HG02588 (cell line): ENCODE data around the gene PLAC8L1.

Experiments
- ATAC-seq: cut with Tn5 transposase; IDR thresholded peaks from one replicate; pipeline ENCODE4 v1.9.1; 2021; ENCODE audit warnings: mild to moderate bottlenecking, moderate library complexity; ENCODE audit not compliant: unreplicated experiment

The PLAC8L1 gene

DNA sequence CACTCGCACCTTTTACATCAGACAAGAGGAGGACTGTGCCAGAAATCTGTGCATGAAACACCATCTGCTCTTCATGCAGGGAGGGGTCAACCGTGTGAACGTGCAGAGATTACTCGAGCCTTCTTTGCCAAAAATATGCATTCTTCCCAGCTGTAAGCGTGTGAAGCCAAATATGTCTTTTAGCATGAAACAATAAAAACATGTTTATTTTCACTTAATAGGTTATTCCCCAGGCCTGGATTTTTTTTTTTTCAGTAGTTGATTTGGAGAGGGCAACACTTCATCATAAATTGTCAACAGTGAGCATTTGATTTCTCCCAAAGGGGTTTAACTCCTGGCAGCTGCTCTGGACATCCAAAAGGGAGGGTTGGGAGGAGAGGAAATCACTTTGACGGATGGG is 23.8 kb downstream of the PLAC8L1 start:
- ATAC-seq, result no peak

DNA sequence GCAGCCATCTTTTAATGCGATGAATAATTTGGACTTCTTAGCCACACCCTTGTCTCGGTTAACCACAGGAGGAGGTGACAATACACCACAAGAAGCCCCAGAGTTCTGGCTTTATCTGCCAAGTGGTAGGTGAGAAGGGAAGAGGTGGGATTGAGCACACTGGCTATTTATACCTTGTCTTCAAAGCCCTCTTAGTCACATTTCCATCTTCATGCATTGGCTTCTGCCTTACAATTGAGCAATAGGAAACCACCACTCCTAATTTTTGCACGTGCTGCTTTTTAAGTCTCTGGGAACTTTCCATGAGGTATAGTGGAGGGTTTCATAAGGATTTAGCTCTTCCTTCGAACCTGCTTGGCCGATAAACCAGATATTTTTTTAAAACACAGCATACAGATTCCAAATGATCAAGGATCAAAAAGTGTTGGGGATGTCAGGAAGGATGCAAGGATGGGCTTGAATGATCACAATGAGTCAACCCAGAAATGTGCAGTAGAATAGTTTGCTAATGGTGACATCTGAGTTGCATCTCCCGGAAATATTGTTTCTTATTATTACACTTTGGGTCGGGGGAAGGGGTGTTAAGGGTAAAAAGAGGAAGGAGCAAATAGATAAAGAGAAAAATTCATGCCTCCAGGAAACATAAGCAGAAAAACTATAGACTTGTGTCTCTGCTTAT is 25.5 kb downstream of the PLAC8L1 start:
- no peak for ATAC-seq

DNA sequence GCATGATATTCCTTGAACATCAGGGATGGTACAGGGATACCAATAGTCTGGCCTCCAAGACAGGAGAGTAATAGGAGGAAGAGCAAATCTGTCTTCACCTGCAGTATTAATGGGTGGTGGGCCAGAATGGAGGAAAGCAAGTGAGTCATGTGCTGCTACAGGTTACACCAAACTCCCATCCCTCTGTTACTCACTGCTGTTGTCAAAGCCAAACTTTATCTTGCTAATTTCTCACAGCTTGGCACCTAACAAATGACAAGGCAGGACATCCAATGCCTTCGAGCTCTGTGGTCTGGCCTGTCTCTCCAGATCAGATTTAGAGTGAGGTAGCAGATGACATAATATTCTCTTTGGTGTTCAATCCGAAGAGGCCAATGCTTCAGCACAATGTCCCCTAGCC is 26.8 kb downstream of the PLAC8L1 start:
- no peak for ATAC-seq

DNA sequence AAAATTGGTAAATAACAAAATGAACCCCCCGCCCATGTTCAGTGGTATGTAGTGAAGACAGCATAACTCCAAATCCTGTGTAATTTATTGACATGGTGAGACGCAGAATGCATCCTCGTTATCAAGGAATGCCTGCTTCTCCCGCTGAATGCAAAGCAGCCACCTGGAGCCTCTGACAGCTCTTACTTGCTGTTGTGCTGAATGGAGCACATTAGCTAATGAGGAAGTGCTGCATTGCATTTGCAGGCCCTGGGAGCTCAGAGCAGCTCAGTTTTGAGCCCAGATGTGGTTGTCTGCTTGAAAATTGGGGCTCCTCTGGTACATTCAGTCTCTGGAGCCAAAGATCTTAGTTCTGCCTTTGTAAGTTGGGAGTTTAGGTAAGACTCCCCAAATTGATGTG is 28.9 kb downstream of the PLAC8L1 start:
- no peak for ATAC-seq

DNA sequence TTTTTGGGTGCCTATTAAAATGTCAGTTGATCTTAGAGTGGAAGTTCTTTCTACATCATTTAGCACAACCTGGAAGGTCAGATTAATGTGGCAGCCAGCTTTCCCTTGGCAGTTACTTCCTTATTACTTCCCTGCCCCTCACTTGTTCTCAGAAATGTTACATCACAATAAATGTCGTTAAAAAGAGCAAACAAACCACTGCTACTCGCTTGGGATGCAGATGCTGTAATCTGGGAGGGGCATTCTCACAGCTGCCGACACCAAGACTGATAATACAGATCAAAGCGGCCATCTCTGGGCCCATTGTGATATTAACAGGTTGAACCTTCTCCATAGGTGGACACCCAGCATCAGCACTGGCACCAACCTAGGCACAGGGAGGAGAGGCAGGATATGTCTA is 29.3 kb downstream of the PLAC8L1 start:
- ATAC-seq, result no peak

DNA sequence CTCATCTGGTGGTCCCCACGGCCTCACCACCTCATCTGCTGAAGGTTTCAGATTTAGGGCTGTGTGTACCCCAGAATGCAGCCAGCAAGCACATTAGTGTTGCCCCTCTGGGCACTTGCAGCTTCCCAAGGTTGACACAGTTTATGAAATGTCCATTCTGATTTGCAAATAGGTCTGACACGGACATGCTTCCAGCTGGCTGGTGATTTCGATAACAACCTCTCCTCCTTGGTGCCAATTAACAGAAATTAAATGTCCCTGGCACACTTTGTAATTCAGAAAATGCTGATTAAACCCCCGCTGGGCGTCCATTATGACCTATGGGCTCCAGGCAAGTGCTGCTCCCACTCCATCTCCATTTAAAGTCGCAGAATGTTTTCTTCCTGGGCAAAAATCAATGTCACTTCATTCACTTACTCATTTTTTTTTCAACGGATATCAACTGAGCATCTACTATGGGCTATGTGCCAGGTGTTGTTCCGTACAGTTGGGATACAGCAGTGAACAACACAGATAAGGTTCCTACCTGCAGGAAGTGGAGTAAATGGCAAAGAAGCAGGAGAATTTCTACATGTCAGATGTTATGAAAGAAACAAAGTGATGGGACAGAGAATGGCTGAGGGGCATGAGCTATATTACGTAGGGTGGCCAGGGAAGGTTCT is 32.0 kb downstream of the PLAC8L1 start:
- ATAC-seq, result no peak

DNA sequence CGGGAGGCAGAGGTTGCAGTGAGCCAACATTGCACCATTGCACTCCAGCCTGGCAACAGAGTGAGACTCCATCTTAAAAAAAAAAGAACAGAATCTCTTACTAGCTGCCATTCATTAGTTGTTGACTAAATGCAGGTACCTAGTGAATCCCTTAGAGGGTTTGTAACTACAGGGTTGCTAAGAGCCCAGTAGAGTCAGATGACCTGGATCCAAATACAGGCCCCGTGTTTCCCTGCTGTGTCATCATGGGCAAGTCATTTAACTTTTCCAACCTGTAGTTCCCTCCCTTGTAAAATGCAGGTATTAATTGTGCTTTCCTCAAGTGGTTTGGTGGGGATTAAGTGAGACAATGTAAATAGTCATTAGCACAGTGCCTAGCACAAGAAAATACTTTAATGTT is 32.8 kb downstream of the PLAC8L1 start:
- ATAC-seq, result no peak

DNA sequence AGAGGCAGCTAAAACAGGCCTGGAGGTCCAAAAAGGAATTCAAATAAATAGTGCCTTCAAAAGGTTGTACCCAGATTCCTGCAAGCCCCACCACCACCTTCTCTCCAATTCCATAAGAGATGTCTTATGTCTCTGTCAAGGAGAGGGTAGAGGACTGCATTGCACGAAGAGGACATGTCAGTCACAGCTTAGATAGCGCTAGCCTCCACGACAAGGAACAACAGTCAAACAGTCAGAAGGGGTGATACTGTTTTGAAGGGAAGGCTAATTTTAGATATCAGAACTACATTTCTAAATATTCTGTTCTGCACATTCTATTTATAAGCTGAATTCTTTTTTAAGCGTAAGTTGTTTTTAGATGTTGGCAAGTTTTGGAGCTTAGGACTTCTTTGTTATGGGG is 34.2 kb downstream of the PLAC8L1 start:
- no peak for ATAC-seq

DNA sequence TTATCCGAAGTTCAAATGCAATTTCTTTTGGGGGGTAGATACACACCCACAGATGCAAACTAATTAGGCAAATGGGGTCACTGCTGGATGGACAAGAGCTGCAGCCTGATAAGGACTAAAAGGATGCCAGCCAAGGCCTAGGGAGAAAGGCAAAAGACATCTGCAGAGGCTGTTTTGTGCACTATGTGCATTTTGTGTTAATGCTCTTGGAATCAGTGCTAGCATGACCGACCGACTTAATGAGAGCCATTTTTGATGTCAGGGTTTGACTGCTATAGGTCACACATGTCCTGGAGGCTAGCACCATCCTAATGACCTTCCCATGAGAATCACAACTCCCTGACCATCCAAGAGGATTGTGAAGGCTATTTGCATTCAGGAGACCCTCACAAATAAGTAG is 34.6 kb downstream of the PLAC8L1 start:
- ATAC-seq, result no peak

DNA sequence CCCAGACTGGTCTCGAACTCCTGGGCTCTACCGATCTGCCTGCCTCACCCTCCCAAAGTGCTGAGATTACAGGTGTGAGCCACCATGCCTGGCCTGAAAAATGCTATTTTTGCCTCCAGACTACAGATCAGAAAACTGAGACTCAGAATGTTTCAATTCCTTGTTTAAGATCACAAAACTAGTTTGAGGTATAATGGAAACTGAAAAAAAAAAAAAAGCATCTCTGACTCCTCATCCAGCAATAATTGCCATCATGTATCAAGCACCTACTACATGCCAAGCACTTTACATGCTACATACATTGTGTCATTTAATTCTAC is 35.6 kb downstream of the PLAC8L1 start:
- no peak for ATAC-seq

DNA sequence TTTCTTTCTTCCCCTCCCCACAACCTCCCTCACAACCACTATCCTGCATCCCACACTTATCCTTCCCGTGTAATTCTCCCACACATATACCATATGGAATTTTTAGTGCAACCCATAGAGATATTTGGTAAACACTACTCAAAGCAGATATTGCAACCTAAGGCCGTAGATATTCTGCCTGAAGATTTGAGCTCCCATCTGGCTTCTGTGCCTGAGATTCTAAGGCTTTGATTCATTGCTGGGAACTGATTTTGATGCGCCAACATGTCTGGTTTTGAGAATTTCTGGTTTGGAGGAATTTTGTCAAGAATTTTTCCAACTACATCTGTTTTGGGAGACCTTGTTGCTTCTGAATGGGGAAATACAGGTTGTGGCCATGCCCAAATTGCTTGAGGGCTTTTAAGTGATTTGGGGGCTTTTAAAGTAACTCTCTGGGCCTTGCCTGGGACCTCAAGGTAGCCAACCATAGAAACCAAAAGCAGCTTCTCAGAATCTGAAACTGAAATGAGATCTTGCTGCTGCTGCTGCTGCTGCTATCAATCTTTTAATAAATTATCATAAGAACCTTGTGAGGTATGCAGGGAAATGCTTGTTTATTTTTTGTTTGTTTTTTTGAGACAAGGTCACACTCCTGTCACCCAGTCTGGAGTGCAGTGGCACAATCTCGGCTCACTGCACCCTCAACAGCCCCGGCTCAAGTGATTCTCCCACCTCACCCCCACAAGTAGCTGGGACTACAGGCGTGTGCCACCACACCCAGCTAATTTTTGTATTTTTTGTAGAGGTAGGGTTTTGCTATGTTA is 36.2 kb downstream of the PLAC8L1 start:
- no peak for ATAC-seq

DNA sequence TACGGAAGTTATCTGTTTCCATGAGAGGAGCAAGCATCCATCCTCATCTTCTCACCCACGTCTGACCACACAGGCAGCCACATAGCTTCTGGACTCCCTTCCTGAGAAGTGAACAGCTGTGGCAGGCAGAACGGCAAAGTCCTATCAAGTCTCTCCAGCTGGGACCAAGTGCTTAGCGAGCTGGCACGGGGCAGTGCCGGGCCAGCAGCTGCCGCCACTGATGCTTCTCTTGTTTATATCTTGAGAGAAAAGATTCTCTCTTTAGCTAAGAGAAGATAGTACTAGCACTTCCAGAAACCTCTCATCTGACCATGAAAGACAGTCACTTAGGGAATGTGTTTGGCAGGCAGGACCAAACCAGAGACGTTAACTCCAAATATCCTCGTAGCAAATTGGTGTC is 37.2 kb downstream of the PLAC8L1 start:
- ATAC-seq, result no peak

DNA sequence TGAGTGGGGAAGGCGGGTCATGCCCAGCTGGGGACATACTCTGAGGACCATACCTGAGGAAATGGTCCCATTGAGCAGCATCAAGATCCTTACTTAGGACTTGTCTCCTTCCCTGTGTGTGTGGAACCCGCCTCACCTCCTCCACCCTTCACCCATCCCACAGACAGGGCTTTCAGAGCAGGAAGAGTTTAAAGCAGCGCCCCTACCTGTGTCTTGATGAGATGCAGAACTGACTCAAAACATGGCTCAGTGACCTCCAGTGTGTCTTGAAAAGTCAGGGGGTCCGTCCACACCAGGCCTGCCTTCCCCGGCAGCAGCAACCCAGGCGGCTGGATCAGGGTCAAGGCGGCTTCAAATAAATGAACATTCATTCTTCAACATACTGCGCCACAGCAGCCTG is 38.4 kb downstream of the PLAC8L1 start:
- ATAC-seq, result no peak

DNA sequence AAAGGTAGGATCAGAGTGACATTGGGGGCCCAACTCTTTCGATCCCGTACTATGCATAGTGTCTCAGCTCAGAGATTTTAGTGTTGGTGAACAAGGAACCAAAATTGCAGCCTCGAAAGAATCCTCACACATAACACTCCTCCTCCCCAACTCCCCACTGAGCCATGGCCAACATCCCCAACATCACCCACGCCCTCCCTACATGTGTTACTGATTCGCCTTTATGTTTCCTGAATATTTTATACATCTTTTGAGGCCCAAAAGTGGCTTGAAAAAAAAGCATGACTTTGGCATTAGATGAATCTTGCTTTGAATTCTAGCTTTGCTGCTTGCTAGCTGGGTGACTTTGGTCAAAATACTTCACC is 45.2 kb downstream of the PLAC8L1 start:
- no peak for ATAC-seq

DNA sequence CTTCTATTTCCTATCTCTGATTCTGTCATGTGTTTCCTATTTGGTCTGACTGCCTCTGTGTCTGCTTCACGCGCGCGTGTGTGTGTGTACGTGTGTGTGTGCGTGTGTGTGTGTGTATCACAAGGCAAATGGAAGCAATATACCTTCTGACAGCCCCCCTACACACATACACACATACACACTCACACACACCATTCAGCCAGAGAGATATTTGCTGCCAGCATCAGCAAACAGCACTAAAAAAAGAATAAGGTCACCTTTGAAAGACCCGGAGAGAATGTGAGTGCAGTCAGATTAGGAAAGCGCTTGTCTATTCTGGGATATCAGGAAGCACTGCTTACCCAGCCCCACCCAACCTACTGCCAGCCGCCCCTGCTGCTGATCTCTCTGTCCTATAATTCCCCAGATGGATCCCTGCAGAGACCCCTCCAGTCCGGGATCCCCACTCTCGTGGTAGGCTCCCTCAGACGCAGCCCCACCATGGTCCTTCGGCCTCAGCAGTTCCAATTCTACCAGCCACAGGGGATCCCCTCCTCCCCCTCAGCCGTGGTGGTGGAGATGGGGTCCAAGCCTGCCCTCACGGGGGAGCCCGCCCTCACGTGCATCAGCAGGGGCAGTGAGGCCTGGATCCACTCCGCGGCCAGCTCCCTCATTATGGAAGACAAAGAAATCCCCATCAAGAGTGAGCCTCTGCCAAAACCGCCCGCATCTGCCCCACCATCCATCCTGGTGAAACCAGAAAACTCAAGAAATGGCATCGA is 45.7 kb downstream of the PLAC8L1 start:
- no peak for ATAC-seq

DNA sequence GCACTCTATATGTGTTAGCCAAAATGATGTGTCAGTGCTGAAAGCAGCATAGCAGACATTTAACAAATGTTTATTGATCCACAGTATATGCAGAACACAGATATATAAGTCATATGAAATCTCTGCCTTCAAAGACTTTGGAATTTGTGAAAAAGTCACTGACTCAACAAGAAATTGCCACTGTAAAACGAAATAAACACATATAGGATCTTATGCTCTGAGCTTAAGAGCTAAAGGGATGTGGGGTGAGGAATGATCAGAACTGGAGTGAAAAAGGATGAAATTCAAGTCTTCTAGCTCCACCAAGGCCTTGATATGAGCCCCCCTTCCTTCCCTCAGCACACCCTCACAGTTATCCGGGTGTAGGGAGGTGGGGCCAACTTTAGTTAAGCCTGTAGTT is 49.9 kb downstream of the PLAC8L1 start:
- ATAC-seq, result no peak

DNA sequence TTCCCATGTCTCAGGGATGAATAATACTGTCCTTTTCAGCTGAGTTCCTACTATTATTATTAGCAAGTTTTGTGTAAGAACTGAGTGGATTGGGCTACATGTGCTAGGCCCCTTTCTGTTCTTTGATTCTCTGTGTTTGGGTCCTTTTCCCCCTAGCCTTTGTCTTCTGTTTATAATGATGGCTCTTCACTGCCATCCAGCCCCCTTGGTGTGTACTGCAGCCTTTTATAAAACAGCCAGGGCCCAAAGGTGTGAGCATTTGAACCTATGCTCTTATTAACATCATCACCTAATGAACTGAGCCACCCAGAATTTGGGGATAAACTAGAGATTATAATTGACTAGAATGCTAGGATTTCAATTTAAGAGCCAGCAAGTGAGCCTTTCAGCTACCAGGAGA is 52.6 kb downstream of the PLAC8L1 start:
- ATAC-seq, result no peak

DNA sequence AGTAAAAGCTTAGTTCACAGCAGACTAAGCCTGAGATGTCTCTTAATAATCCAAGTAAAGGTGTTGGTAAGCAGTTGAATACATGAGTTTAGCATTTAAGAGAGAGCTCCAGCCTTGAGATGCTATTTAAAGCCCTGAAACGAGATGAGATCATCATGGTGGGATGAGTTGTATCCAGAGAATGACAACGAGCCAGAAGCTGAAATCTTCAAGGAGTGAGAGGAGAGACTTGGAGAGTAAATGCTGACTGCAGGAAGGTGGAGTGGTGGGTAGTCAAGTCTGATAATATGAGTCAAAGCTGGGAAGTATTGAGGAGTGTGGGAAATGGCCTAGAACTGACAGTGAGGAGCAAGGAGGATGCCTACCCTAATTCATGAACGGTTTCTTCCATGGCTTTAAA is 53.7 kb downstream of the PLAC8L1 start:
- ATAC-seq, result no peak

DNA sequence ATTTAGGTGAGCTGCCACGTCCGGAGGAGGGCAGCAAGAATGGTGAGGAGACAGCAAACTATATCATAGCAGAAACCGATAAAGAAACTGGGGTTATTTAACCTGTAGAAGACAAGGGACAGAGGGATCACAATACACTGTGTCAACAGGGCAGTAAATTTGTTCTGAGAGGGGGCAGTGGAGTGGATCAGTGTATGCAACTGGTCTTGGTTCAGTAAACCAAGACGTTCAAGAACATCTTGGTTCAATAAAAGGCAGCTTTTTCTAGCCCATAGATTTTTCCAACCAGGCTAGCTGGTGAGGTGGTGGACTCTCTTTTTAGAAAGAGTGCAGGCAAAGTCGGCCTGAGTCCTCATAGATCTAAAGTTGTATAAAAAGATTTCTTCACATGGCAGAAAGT is 55.3 kb downstream of the PLAC8L1 start:
- no peak for ATAC-seq

DNA sequence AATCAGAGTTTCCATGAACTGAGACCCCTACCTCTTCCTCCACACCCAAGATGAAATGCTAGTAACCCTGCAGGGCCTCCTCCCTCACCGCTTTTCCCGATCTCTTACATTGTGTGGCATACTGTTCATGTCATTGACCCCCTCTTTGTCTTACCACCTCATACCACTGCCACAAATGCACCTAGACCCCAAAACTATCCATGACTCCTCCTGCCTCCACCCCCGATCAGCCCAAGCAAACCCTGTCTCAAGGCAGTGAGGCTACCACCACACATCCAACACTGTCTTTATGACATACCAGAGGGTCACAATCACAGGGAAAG is 55.7 kb downstream of the PLAC8L1 start:
- ATAC-seq, result no peak

DNA sequence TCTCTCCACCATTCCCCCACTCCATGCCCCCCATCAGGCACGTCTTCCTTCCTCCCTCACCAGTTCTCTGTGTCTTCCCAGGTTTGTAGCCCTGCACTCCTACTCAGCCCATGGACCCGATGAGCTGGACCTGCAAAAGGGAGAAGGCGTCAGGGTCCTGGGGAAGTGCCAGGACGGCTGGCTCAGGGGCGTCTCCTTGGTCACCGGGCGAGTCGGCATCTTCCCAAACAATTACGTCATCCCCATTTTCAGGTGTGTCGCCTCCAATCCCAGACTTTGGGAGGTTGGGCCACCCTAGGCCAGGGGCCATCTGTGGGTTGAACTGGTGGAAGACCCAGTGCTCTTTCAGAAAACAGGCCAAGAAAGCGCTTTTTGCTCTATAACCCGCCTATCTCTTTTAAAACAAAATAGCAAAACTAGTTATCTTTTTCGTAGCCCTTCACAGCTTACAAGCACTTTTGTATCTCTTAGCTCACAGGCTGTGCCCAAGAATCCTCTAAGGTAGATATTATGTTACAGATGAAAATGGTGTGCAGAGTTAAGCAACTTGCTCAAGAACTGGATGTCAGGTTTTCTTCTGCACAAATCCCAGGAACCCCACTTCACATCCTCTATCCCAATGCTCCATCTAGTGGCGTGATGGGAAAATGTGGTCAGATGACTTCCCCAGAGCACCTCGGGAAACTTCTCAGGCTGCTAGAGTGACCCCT is 56.2 kb downstream of the PLAC8L1 start:
- ATAC-seq, result no peak
